ENCODE data around the gene ADARB2.

ADARB2 gene

GRCh38 chr10:1280466-1281404, 456.6 kb downstream of the ADARB2 start:
- no peak for DNase-seq (ENCODE audit: low read depth)

- DNase-seq (ENCODE audit: low read depth) = no peak
Measured at GRCh38 chr10:1278306-1278705, 459.0 kb downstream of the ADARB2 start.

- no peak for DNase-seq (ENCODE audit: low read depth)
Measured at GRCh38 chr10:1274701-1275544, 462.4 kb downstream of the ADARB2 start.

DNA sequence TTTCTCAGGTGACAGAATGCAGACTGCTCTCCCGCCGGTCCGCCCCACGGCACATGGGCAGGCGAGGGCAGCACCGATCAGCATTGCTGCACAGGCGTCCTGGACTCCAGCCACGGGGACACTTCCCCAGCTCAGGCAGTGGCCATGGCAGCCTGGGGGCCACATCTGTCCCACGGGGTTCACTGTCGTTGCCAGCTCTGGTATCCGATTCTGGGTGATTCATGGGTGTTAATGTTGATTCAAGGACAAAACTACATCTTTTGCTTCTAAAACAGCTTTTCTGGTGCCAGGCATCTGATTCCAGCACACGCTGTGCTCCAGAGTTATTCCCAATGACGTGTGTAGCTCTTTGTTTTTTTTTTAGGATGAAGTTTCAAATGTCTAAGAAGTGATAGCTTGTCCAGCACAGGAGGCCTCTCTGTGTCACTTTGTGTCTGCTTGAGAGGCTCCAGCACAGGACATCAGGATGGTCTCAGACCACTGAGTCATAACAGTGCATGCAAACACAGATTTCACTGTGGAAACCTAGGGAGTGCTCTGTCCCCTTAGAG, 463.1 kb downstream of the ADARB2 start:
- no peak for DNase-seq (ENCODE audit: low read depth)

DNA sequence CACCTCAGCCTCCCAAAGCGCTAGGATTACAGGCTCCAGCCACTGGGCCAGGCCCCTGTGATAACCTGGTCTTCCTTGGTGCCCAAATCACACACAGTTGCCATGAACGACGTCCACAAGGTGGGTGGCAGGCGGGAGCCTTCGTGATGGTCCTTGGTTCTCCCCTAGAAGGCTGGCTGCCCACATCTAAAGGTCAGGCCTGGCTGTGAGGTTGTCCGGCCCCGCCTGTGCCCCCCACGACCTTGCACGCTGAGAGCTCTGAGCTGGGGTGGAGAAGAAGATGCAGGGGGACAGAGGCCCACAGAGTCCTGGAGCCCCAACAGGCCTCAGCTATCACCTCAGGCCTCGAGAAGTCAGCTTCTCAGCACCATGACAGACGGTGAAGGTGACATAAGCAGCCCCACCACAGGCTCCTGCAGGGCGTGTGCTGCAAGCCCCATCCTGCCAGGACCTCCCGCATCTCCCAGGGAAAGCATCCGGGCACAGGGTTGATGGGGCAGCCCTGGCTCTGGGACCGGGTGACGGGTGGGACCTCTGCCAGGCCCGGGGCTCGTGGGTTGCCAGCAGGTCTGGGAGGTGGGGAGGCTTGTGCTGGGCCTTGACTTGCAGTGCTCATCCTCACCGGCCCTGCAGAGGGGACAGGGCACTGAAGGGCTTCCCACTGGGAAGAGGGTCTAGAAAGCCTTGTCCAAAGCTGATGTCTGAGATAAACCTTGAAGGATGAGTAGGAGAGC, 463.8 kb downstream of the ADARB2 start:
- no peak for DNase-seq (ENCODE audit: low read depth)

GRCh38 chr10:1272777-1273161, 464.6 kb downstream of the ADARB2 start:
- DNase-seq (ENCODE audit: low read depth) = no peak

DNA sequence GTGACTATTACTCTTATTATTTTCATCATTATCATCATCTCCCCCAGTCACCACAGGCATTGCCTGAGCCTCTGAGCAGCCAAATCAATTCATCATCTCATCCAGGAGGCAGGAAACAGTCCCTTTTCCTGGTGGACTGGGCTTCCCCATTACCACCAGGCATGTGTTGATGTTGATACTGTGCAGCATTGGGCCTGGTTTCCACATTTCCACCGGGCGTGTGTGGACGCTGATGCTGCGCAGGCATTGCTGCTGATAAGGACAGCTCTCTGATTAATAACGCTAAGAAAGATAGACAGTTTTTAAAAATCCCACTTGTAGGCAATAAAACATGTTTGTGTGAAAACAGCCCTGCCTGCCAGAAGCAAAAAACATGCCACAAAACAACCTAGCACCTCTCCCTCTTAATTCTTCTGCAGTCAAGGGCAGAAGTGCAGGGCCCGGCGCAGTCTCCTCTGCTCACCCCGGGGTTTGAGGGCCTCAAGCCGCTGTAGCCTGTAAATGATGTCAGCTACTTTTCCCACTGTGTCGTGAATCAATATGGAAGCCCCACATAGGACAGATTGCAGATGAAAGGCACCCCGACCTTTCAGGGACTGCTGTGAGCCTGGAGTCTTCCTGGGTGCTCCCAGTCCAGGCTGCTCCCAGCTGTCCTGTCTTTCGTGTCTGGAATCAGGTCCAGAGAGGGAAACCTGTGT, 465.1 kb downstream of the ADARB2 start:
- no peak for DNase-seq (ENCODE audit: low read depth)

DNA sequence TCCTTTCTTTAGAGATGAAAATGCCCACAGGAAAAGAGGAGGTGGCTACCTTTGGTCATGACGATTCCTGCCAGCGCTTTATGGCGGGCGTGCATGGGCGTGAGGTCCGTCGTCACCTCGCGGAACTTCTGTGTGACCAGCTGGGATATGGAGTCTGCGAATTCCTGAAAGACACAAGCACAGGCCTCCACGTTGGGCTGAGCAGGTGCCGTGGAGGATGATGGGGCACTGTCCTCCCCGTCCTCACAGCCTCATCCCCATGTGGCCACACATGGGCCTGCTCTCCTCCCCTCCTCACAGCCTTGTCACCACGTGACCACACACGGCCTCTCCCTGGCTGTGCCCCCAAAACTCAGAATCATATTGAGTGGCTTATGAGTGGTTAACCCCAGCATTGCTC, 466.4 kb downstream of the ADARB2 start:
- DNase-seq (ENCODE audit: low read depth) = no peak

DNA sequence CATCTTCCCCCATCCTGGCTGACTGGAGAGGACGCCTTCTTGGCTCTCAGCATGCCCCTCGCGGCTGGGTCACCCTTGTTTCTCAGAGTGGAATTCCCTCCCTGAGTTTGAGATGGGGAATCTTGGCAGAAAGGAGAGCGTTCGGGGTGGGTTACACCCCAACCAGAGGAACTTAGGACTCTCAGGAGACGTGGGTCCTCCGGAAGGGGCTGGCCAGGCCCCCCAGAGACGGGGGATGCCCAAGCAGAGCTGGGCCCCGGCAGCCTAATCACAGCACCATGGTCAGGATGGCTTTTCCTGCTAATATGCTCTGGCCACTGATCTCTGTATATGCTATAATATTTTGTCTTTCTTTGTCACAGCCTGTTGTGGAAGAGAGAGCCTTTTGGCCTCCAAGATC, 466.8 kb downstream of the ADARB2 start:
- DNase-seq (ENCODE audit: low read depth) = no peak

DNA sequence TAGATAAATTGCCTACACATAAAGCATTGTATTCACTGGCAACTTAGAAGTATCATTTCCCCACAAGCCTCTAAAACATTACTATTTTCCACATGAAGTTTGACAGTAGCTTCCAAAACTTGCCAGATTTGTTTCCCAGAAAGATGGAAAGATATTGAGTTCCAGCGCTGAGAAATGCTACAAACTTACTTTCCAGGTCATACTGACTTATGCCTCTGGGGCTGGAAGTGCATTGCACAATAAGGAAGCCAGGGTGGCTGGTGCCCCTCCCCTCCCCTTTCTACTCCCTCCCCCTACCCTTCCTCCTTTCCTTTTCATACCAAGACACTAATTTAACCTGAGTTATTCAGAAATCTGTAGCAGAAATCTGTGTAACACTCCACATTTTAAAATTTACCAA, 468.5 kb downstream of the ADARB2 start:
- no peak for DNase-seq (ENCODE audit: low read depth)

- no peak for DNase-seq (ENCODE audit: low read depth)
Measured at GRCh38 chr10:1267568-1267967, 469.8 kb downstream of the ADARB2 start.

GRCh38 chr10:1267148-1267547, 470.2 kb downstream of the ADARB2 start:
- no peak for DNase-seq (ENCODE audit: low read depth)

GRCh38 chr10:1266033-1266802, 471.1 kb downstream of the ADARB2 start:
- no peak for DNase-seq (ENCODE audit: low read depth)

- no peak for DNase-seq (ENCODE audit: low read depth)
Measured at GRCh38 chr10:1264001-1264400, 473.3 kb downstream of the ADARB2 start.

- DNase-seq (ENCODE audit: low read depth) = no peak
Measured at GRCh38 chr10:1257274-1257673, 480.1 kb downstream of the ADARB2 start.

- no peak for DNase-seq (ENCODE audit: low read depth)
Measured at GRCh38 chr10:1256432-1256725, 480.9 kb downstream of the ADARB2 start.

- no peak for DNase-seq (ENCODE audit: low read depth)
Measured at GRCh38 chr10:1255600-1256431, 481.5 kb downstream of the ADARB2 start.

- DNase-seq (ENCODE audit: low read depth) = no peak
Measured at GRCh38 chr10:1255118-1255517, 482.2 kb downstream of the ADARB2 start.

- no peak for DNase-seq (ENCODE audit: low read depth)
Measured at GRCh38 chr10:1253523-1254353, 483.6 kb downstream of the ADARB2 start.
